H9 (cell line): ENCODE results near the gene HOXC6. TPM values are rescaled to one million over a fixed set of nuclear protein-coding genes. Genes with fewer than 3 reads are reported as not detected.

Source experiments
- DNase-seq: peaks from one replicate; pipeline ENCODE4 v3.0.0-alpha.2; 2017
- H2AFZ ChIP-seq: one replicate; pipeline ENCODE4 v1.6.1; 2013; ENCODE audit warnings: mild to moderate bottlenecking, low read length, control low read depth, moderate library complexity
- H2AK5ac ChIP-seq: 2 replicates; pipeline ENCODE4 v1.6.1; 2013; ENCODE audit warnings: low read length, control low read depth, mixed read lengths; ENCODE audit not compliant: insufficient read length
- H2BK120ac ChIP-seq: one replicate; pipeline ENCODE4 v1.6.1; 2013; ENCODE audit warnings: low read depth, mild to moderate bottlenecking, low read length, control low read depth, inconsistent platforms; ENCODE audit not compliant: poor library complexity, severe bottlenecking
- H2BK12ac ChIP-seq: 2 replicates; pipeline ENCODE4 v1.6.1; 2013; ENCODE audit warnings: low read length, control low read depth, mixed read lengths, low read depth; ENCODE audit not compliant: insufficient read length
- H2BK15ac ChIP-seq: 2 replicates; pipeline ENCODE4 v1.6.1; 2013; ENCODE audit warnings: low read depth, low read length, control low read depth
- H2BK20ac ChIP-seq: one replicate; pipeline ENCODE4 v1.6.1; 2013; ENCODE audit warnings: low read depth, mild to moderate bottlenecking, low read length, control low read depth, inconsistent platforms; ENCODE audit not compliant: poor library complexity, severe bottlenecking
- H2BK5ac ChIP-seq: 2 replicates; pipeline ENCODE4 v1.6.1; 2013; ENCODE audit warnings: low read length, control low read depth, mixed read lengths; ENCODE audit not compliant: insufficient read length
- H3K14ac ChIP-seq: 2 replicates; pipeline ENCODE4 v1.6.1; 2013; ENCODE audit warnings: low read length, control low read depth; ENCODE audit not compliant: insufficient read depth
- H3K18ac ChIP-seq: 2 replicates; pipeline ENCODE4 v1.6.1; 2013; ENCODE audit warnings: low read depth, mild to moderate bottlenecking, mixed read lengths, low read length, control low read depth; ENCODE audit not compliant: insufficient read length
- H3K23ac ChIP-seq: 2 replicates; pipeline ENCODE4 v1.6.1; 2013; ENCODE audit warnings: low read length, control low read depth, mixed read lengths, low read depth; ENCODE audit not compliant: insufficient read length
- H3K23me2 ChIP-seq: 2 replicates; pipeline ENCODE4 v1.6.1; 2013; ENCODE audit warnings: low read depth, mild to moderate bottlenecking, mixed read lengths, low read length, control low read depth; ENCODE audit not compliant: insufficient read length, poor library complexity, severe bottlenecking
- H3K27ac ChIP-seq: 2 replicates; pipeline ENCODE4 v1.5.1; 2013; ENCODE audit warnings: low read length, control low read depth, mixed read lengths, low read depth; ENCODE audit not compliant: insufficient read length
- H3K27me3 ChIP-seq: 2 replicates; pipeline ENCODE4 v1.6.1; 2013; ENCODE audit warnings: low read length, control low read depth, inconsistent platforms; ENCODE audit not compliant: insufficient read depth
- H3K4ac ChIP-seq: 2 replicates; pipeline ENCODE4 v1.6.1; 2013; ENCODE audit warnings: low read depth, mild to moderate bottlenecking, control low read depth, inconsistent platforms, low read length, moderate library complexity
- H3K4me1 ChIP-seq: 2 replicates; pipeline ENCODE4 v1.6.1; 2013; ENCODE audit warnings: low read length, control low read depth, inconsistent platforms; ENCODE audit not compliant: insufficient read depth
- H3K4me2 ChIP-seq: 2 replicates; pipeline ENCODE4 v1.6.1; 2013; ENCODE audit warnings: low read length, control low read depth, mixed read lengths; ENCODE audit not compliant: insufficient read length, insufficient read depth
- H3K56ac ChIP-seq: 2 replicates; pipeline ENCODE4 v1.6.1; 2013; ENCODE audit warnings: low read depth, mild to moderate bottlenecking, mixed read lengths, low read length, control low read depth; ENCODE audit not compliant: insufficient read length
- H3K79me1 ChIP-seq: 2 replicates; pipeline ENCODE4 v1.6.1; 2013; ENCODE audit warnings: low read depth, mild to moderate bottlenecking, moderate library complexity, low read length, control low read depth, inconsistent platforms; ENCODE audit not compliant: insufficient read depth, poor library complexity, severe bottlenecking
- H3K79me2 ChIP-seq: 2 replicates; pipeline ENCODE4 v1.6.1; 2013; ENCODE audit warnings: low read length, control low read depth, inconsistent platforms; ENCODE audit not compliant: insufficient read depth
- H3K9ac ChIP-seq: 2 replicates; pipeline ENCODE4 v1.6.1; 2013; ENCODE audit warnings: low read length, control low read depth, mixed read lengths; ENCODE audit not compliant: insufficient read length; ENCODE audit errors: extremely low read depth
- H3K9me3 ChIP-seq: one replicate; pipeline ENCODE4 v1.6.1; 2013; ENCODE audit warnings: low read depth, low read length, inconsistent platforms; ENCODE audit not compliant: control insufficient read depth
- H3T11ph ChIP-seq: one replicate; pipeline ENCODE4 v1.6.1; 2013; ENCODE audit warnings: mild to moderate bottlenecking, low read length, control low read depth, inconsistent platforms
- H4K20me1 ChIP-seq: one replicate; pipeline ENCODE4 v1.6.1; 2013; ENCODE audit not compliant: control insufficient read depth, insufficient read length, insufficient read depth
- H4K5ac ChIP-seq: 2 replicates; pipeline ENCODE4 v1.6.1; 2013; ENCODE audit warnings: low read depth, mild to moderate bottlenecking, mixed read lengths, low read length, control low read depth; ENCODE audit not compliant: insufficient read length
- H4K8ac ChIP-seq: replicated peaks from 2 replicates; pipeline ENCODE4 v1.6.1; 2013; ENCODE audit warnings: low read length, control low read depth, mixed read lengths, low read depth; ENCODE audit not compliant: insufficient read length
- H4K91ac ChIP-seq: 2 replicates; pipeline ENCODE4 v1.6.1; 2013; ENCODE audit warnings: low read depth, mild to moderate bottlenecking, moderate library complexity, mixed read lengths, low read length, control low read depth; ENCODE audit not compliant: insufficient read length
- H3K27ac Mint-ChIP-seq, 3 experiments: 2 replicates in 2 of 3; 3 replicates in 1 of 3; pipeline ENCODE4 v1.8.0; 2020 to 2021; ENCODE audit warnings: mixed read lengths in 3 of 3, mild to moderate bottlenecking in 1 of 3, moderate library complexity in 1 of 3
- H3K27me3 Mint-ChIP-seq: 2 replicates; pipeline ENCODE4 v1.8.0; 2021; ENCODE audit warnings: low read depth, mild to moderate bottlenecking, moderate library complexity, mixed read lengths
- H3K36me3 Mint-ChIP-seq, 3 experiments: 2 replicates in 2 of 3; 3 replicates in 1 of 3; pipeline ENCODE4 v1.8.0; 2020 to 2021; ENCODE audit warnings: low read depth in 3 of 3, mixed read lengths in 3 of 3; ENCODE audit not compliant: insufficient read depth in 1 of 3
- H3K4me1 Mint-ChIP-seq, 2 experiments: 2 replicates each; pipeline ENCODE4 v1.8.0; 2020; ENCODE audit warnings: mixed read lengths in 2 of 2
- H3K4me3 Mint-ChIP-seq, 2 experiments: 2 replicates in 1 of 2; 3 replicates in 1 of 2; pipeline ENCODE4 v1.8.0; 2020 to 2021; ENCODE audit warnings: mild to moderate bottlenecking in 2 of 2, mixed read lengths in 2 of 2, moderate library complexity in 1 of 2
- H3K9me3 Mint-ChIP-seq, 2 experiments: 2 replicates in 1 of 2; 3 replicates in 1 of 2; pipeline ENCODE4 v1.8.0; 2020; ENCODE audit warnings: mild to moderate bottlenecking in 2 of 2, mixed read lengths in 2 of 2, moderate library complexity in 1 of 2
- CTCF ChIP-seq: fragments of 200-600 bp; sonication (generic); conservative IDR thresholded peaks from 3 replicates; pipeline ENCODE4 v1.8.0; 2021; ENCODE audit warnings: antibody characterized with exemption, mild to moderate bottlenecking
- WGBS: extraction: QIAGEN DNeasy Blood & Tissue Kit; methylation state at CpG from one replicate; pipeline ENCODE4 v1.1.7; 2013; ENCODE audit warnings: missing lambda C conversion rate, low lambda C conversion rate, mixed read lengths; ENCODE audit not compliant: insufficient read length; ENCODE audit errors: extremely low coverage; 5-methylcytosine and 5-hydroxymethylcytosine counted together
- total RNA-seq: library from RNA; stranded (reverse); gene quantifications from 2 replicates; pipeline ENCODE4 v1.2.1, GENCODE V29; 2021

HOXC6 gene
- total RNA-seq, 1 experiment from 2014 or later, result not detected

- Histone ChIP-seq H3K79me1 (no peaks in the 10 kb centered on the region), H2BK120ac (no peak overlapping the region), H3K9ac (no peak overlapping the region), H2AFZ (no peak overlapping the region), H3K79me2 (no peaks in the 10 kb centered on the region), H3K4me1 (no peaks in the 10 kb centered on the region), H3T11ph (no peak overlapping the region), H3K56ac (no peak overlapping the region), H2BK5ac (no peak overlapping the region), H4K5ac (no peak overlapping the region), H3K18ac (no peak overlapping the region), H2BK20ac (no peak overlapping the region), H3K23me2 (no peaks in the 10 kb centered on the region), H2AK5ac (no peak overlapping the region), H3K4ac (no peak overlapping the region), H4K91ac (no peak overlapping the region), H3K14ac (no peak overlapping the region), H2BK15ac (no peak overlapping the region), H3K4me2 (no peak overlapping the region), H3K9me3 (no peaks in the 10 kb centered on the region), H2BK12ac (no peak overlapping the region), H4K8ac (no peak overlapping the region), H3K27ac (no peak overlapping the region), H4K20me1 (no peaks in the 10 kb centered on the region), H3K27me3 (peaks cover 94% of the 10 kb centered on the region), H3K23ac (no peak overlapping the region)
- Mint-ChIP-seq H3K27me3 (peaks cover 100% of the 10 kb centered on the region), H3K27ac (no peak overlapping the region), H3K9me3 (peaks cover 2 to 8% of the 10 kb centered on the region in 2 experiments; a peak in 2 of 5 replicates), H3K4me1 (peaks cover 7 to 35% of the 10 kb centered on the region in 2 experiments), H3K36me3 (no peaks in the 10 kb centered on the region), H3K4me3 (no peak overlapping the region)
- no peak for DNase-seq
- no CpG with 5 or more reads among the region's 2 CpGs for WGBS
- TF ChIP-seq CTCF, result no peak
Measured at GRCh38 chr12:54007538-54008259, 20.5 kb upstream of the HOXC6 start.
